WTC11 (cell line): ENCODE measurements around the gene DRC1.

Source experiments
- MXD4 ChIP-seq: fragments of 250-450 bp; sonication (Bioruptor Pico); IDR thresholded peaks from 2 replicates; pipeline ENCODE4 v1.8.0; 2021; ENCODE audit warnings: mild to moderate bottlenecking, moderate library complexity, borderline replicate concordance
- NR2C2 ChIP-seq: sonication (generic); formaldehyde crosslinking; IDR thresholded peaks from 2 replicates; pipeline ENCODE4 v1.8.0; 2022; ENCODE audit warnings: mild to moderate bottlenecking, missing genetic modification reagents
- OVOL2 ChIP-seq: fragments of 250-450 bp; sonication (Bioruptor Pico); IDR thresholded peaks from 2 replicates; pipeline ENCODE4 v1.9.0; 2021; ENCODE audit warnings: mild to moderate bottlenecking, borderline replicate concordance
- RELA ChIP-seq: sonication (generic); formaldehyde crosslinking; IDR thresholded peaks from 2 replicates; pipeline ENCODE4 v1.8.1; 2022; ENCODE audit warnings: missing genetic modification reagents, mild to moderate bottlenecking, borderline replicate concordance
- TF ChIP-seq, protein P1 (sequence below): fragments of 200-600 bp; IDR thresholded peaks from 2 replicates; pipeline ENCODE4 v1.8.0; 2022; ENCODE audit warnings: antibody characterized with exemption
- TF ChIP-seq, protein P2 (sequence below): sonication (generic); formaldehyde crosslinking; conservative IDR thresholded peaks from 2 replicates; pipeline ENCODE4 v1.8.1; 2023; ENCODE audit warnings: mild to moderate bottlenecking, low read depth, missing genetic modification reagents, moderate library complexity
- TF ChIP-seq, protein P3 (sequence below): sonication (generic); formaldehyde crosslinking; IDR thresholded peaks from 2 replicates; pipeline ENCODE4 v1.8.1; 2023; ENCODE audit warnings: mild to moderate bottlenecking, missing genetic modification reagents, moderate library complexity

DNA sequence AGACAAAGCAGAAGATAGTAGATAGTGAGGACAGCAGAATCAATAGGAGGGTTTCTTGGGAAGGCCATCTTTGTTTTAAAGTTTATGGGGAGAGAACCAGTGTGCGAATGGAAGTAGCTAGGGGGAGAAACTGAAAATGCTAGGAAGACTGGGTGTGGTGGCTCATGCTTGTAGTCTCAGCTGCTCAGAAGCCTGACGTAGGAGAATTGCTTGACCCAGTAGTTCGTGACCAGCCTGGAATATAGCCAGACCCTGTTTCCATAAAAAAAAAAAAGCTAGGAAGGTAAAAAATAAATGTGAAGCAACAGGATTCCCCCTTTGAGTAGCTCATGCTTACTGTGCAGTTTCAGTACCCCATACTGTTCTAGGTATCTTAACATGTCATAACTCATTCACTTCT is 19.2 kb upstream of the DRC1 start:
- TF ChIP-seq, protein P1, sequence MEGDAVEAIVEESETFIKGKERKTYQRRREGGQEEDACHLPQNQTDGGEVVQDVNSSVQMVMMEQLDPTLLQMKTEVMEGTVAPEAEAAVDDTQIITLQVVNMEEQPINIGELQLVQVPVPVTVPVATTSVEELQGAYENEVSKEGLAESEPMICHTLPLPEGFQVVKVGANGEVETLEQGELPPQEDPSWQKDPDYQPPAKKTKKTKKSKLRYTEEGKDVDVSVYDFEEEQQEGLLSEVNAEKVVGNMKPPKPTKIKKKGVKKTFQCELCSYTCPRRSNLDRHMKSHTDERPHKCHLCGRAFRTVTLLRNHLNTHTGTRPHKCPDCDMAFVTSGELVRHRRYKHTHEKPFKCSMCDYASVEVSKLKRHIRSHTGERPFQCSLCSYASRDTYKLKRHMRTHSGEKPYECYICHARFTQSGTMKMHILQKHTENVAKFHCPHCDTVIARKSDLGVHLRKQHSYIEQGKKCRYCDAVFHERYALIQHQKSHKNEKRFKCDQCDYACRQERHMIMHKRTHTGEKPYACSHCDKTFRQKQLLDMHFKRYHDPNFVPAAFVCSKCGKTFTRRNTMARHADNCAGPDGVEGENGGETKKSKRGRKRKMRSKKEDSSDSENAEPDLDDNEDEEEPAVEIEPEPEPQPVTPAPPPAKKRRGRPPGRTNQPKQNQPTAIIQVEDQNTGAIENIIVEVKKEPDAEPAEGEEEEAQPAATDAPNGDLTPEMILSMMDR: no peak
- TF ChIP-seq NR2C2 (CRISPR knock-in tag) (no peak), RELA (no peak), MXD4 (no peak), OVOL2 (no peak)
- TF ChIP-seq, protein P2, sequence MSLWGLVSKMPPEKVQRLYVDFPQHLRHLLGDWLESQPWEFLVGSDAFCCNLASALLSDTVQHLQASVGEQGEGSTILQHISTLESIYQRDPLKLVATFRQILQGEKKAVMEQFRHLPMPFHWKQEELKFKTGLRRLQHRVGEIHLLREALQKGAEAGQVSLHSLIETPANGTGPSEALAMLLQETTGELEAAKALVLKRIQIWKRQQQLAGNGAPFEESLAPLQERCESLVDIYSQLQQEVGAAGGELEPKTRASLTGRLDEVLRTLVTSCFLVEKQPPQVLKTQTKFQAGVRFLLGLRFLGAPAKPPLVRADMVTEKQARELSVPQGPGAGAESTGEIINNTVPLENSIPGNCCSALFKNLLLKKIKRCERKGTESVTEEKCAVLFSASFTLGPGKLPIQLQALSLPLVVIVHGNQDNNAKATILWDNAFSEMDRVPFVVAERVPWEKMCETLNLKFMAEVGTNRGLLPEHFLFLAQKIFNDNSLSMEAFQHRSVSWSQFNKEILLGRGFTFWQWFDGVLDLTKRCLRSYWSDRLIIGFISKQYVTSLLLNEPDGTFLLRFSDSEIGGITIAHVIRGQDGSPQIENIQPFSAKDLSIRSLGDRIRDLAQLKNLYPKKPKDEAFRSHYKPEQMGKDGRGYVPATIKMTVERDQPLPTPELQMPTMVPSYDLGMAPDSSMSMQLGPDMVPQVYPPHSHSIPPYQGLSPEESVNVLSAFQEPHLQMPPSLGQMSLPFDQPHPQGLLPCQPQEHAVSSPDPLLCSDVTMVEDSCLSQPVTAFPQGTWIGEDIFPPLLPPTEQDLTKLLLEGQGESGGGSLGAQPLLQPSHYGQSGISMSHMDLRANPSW: no peak
- TF ChIP-seq, protein P3, sequence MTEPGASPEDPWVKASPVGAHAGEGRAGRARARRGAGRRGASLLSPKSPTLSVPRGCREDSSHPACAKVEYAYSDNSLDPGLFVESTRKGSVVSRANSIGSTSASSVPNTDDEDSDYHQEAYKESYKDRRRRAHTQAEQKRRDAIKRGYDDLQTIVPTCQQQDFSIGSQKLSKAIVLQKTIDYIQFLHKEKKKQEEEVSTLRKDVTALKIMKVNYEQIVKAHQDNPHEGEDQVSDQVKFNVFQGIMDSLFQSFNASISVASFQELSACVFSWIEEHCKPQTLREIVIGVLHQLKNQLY (CRISPR knock-in tag): no peak
